Heart right ventricle (tissue), 16 donors: Measurements from ENCODE around the gene PLXNB2. TPM values are rescaled to one million over a fixed set of nuclear protein-coding genes. Genes with fewer than 3 reads are reported as not detected.

Experiments
- ATAC-seq, 8 donors: fragments of 200-7000 bp; cut with Tn5 transposase; one replicate each; pipeline ENCODE4 v1.9.1; 2020; ENCODE audit warnings: mild to moderate bottlenecking in 8 of 8, moderate library complexity in 8 of 8, moderate number of reproducible peaks in 1 of 8
- DNase-seq, 2 donors: peaks; one replicate each; pipeline ENCODE4 v3.0.0-alpha.2; 2020
- H3K27ac ChIP-seq, 10 donors: fragments of 200-600 bp; sonication (generic) in 2 of 10; one replicate each; pipeline versions ENCODE4 v1.5.0 to v1.8.0; 2020 to 2022; ENCODE audit warnings: mild to moderate bottlenecking in 3 of 10
- H3K27me3 ChIP-seq, 7 donors: fragments of 200-600 bp; one replicate each; pipeline ENCODE4 v1.8.0; 2021 to 2022; ENCODE audit warnings: mild to moderate bottlenecking in 2 of 7
- H3K36me3 ChIP-seq, 9 donors: fragments of 200-600 bp; sonication (generic) in 1 of 9; one replicate each; pipeline versions ENCODE4 v1.5.0 to v1.8.0; 2020 to 2022; ENCODE audit warnings: mild to moderate bottlenecking in 2 of 9
- H3K4me1 ChIP-seq, 9 donors: fragments of 200-600 bp; sonication (generic) in 1 of 9; one replicate each; pipeline versions ENCODE4 v1.5.0 to v1.8.0; 2020 to 2022; ENCODE audit warnings: mild to moderate bottlenecking in 4 of 9
- H3K4me3 ChIP-seq, 10 donors: fragments of 200-600 bp; sonication (generic) in 2 of 10; one replicate each; pipeline versions ENCODE4 v1.5.0 to v1.8.0; 2020 to 2022; ENCODE audit warnings: mild to moderate bottlenecking in 7 of 10, moderate library complexity in 2 of 10
- H3K9me3 ChIP-seq, 11 donors: fragments of 200-600 bp in 10 of 11; sonication (generic) in 2 of 11; one replicate each; pipeline versions ENCODE4 v1.5.0 to v1.8.0; 2013 to 2022; ENCODE audit warnings: mild to moderate bottlenecking in 2 of 11, control low read depth in 1 of 11, moderate library complexity in 1 of 11
- CTCF ChIP-seq, 9 donors: fragments of 200-600 bp; sonication (generic) in 2 of 9; IDR thresholded peaks; one replicate each; pipeline versions ENCODE4 v1.5.0 to v1.8.0; 2021 to 2022; ENCODE audit warnings: antibody characterized with exemption in 9 of 9, mild to moderate bottlenecking in 5 of 9, moderate library complexity in 1 of 9
- WGBS, 2 donors: extraction: QIAGEN DNeasy Blood & Tissue Kit; methylation state at CpG; one replicate each; pipeline ENCODE4 v1.1.7; 2013; ENCODE audit warnings: inconsistent platforms in 1 of 2; 5-methylcytosine and 5-hydroxymethylcytosine counted together
- intact Hi-C, 10 donors: fragments of 100-400 bp; cut with DNase I; formaldehyde crosslinking; loops; one replicate each; pipeline versions ENCODE4 v1.11.1 to v1.14.2; 2022
- polyA plus RNA-seq, 2 donors: library from polyadenylated mRNA; stranded (reverse); fragments of 200-250 nt; gene quantifications; one replicate each; pipeline ENCODE4 v1.2.3, GENCODE V29; 2013
- total RNA-seq, 10 donors: library from RNA; stranded (reverse); fragmentation: NEBNext Ultra II Directional in 3 of 10; extraction: Animal tissue kit (Norgen Biotek cat#: 25700) in 3 of 10; gene quantifications; one replicate each; pipeline versions ENCODE4 v1.2.1 to v1.2.4, GENCODE V29; 2021 to 2023
- donor health status: Arrhythmogenic right ventricular cardiomyopathy.
- donor health status: ischemic (EF 13 %, LVEDD 7.1; RV severe dilation, severe dysfunction).
- donor health status: healthy with polysubstance abuse.
- donor health status: DM: no; HTN: yes; CAD: no.
- donor health status: DM: no; HTN: no; CAD: no.
- donor health status: ischemic (EF 25% LVEDD 6.9; RV normal size, moderate dysfunction).
- donor health status: ischemic (EF 25% LVEDD 5.7; RV mildly dilated, moderate dysfunction).
- donor health status: healthy.
- donor health status: DM: yes; HTN: yes; CAD: no.
- donor health status: Ischemic cardiomyopathy.
- donor health status: ischemic (EF 35%, LVEDD 5.7; RV mildly dilated, moderate dysfunction).
- donor health status: nonischemic (EF 11% LVEDD 7.7; RV severe dilation, severe dysfunction).
- donor health status: DM: yes; HTN: yes; CAD: no.
- donor health status: PGD.
- donor health status: ischemic (EF 29% LVEDD 5.4; RV normal size, mild dysfunction).
- donor health status: nonischemic (EF 23%, LVEDD 6.1; RV moderate dilation, normal function).

The PLXNB2 gene
- total and polyA plus RNA-seq, 12 donors: 33.5 to 101 (median 57.8) TPM

DNA sequence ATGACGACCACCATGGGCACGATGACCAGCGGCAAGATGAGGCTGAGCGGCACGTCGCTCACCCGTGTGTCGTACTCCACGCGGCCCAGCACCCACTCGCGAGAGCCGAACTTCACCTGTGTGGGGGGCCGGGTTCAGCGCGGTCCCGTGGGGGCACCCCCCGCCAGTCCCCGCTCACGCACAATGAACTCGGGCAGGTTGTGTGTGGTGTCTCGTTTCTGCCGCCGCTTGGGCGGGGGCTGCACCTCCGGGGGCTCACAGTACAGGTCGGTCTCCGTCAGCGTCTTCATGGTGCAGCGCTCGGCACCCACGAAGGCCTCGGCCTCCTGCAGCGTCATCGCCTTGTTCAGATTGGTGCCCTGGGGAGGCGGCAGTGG, 26.1 kb downstream of the PLXNB2 start:
- Histone ChIP-seq H3K27me3 (no peaks in the 10 kb centered on the region), H3K9me3 (no peaks in the 10 kb centered on the region), H3K27ac (peak overlapping the region in 2 of 10 donors; percentile 39 to 45), H3K4me1 (peaks cover 0 to 15% (median 0%) of the 10 kb centered on the region in 9 donors), H3K36me3 (peaks cover 7 to 95% (median 68%) of the 10 kb centered on the region in 9 donors), H3K4me3 (no peak overlapping the region)
- intact Hi-C loops: no loop called here
- no peak for DNase-seq
- no peak for TF ChIP-seq CTCF (IDR thresholded peaks at IDR 0.05)
- 93 to 96% methylated on average over 32 to 36 of the region's 36 CpGs for WGBS, 2 donors
- peak in 1 of 8 donors; percentile 1 for ATAC-seq

GRCh38 chr22:50280708-50281383, 26.6 kb downstream of the PLXNB2 start:
- Histone ChIP-seq H3K4me3 (no peak overlapping the region), H3K4me1 (peaks cover 0 to 15% (median 0%) of the 10 kb centered on the region in 9 donors), H3K36me3 (peaks cover 5 to 95% (median 64%) of the 10 kb centered on the region in 9 donors), H3K27ac (no peak overlapping the region), H3K9me3 (no peaks in the 10 kb centered on the region), H3K27me3 (no peaks in the 10 kb centered on the region)
- DNase-seq (no peak), ATAC-seq (no peak)
- no peak for TF ChIP-seq CTCF (IDR thresholded peaks at IDR 0.05)
- 92 to 97% methylated on average over 47 of the region's 47 CpGs for WGBS, 2 donors
- intact Hi-C loops: no loop called here

DNA sequence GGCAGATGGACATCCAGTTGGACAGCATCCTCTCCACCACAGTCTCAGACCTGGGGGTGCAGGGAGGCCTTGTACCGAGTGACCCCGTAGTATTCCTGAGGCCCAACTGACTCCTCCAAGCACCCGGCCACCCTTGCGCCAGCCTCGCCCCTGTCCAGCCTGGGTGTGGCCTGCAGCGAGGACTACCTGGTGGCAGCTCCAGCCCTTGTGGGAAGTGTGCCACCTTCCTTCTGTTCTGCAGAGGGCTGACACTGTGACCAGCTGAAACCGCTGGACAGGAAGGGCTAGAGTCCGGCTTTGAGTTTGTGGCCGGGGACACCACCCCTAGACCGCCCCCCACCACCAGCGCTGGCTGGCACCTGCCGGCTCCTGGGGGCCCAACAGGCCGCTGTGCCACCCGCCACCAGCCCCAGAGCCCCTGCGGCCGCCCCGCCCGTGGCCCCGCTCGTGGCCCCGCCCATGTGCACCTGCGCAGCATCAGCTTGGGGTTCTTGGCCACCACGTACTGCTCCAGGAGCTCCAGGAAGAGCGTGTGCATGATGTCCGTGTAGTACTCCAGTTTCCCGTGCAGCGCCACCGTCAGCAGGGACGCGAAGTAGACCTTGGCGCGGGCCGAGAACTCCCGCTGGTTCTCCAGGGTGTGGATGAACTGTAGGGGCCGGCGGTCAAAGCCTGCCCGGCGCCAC, 27.3 kb downstream of the PLXNB2 start:
- H3K4me1 ChIP-seq: peaks cover 0 to 15% (median 0%) of the 10 kb centered on the region in 9 donors
- no peak for TF ChIP-seq CTCF (IDR thresholded peaks at IDR 0.05)
- DNase-seq (no peak), ATAC-seq (no peak)
- H3K27ac ChIP-seq: no peak overlapping the region
- no peak overlapping the region for H3K4me3 ChIP-seq
- H3K27me3 ChIP-seq: no peaks in the 10 kb centered on the region
- H3K36me3 ChIP-seq: peaks cover 3 to 99% (median 69%) of the 10 kb centered on the region in 9 donors
- intact Hi-C loops: no loop called here
- no peaks in the 10 kb centered on the region for H3K9me3 ChIP-seq
- WGBS, 2 donors: 96% methylated on average over 38 of the region's 38 CpGs

DNA sequence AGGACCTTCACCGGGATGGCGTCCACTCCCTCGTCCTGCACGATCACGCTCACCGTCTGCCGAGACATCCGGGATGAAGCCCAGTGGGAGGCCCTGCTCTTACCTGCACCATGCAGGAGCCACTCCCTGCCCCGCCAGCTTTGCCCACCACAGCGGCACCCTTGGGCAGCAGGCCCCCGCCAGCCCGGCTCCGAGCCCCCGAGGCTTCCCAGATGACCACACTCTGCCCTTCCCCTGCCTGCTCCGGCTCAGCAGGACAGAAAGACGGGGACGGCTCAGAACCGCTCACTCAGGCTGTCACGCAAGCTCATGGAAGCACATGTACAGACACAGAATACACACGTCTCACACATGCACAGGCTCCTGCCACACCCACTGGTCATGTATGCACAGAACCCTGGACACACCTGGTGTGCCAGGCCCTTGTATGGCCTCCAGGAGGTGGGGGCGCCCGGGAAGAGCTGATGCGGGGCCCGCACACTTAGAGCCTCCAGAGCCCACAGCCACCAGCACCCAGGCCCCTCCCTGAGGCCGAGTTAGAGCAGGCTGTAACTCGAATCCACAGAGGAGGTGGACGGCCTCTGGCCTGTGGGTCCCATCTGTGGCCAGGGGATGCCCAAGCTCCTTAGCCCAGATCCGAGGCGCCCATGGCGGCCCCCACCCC, 28.4 kb downstream of the PLXNB2 start:
- DNase-seq: no peak
- Histone ChIP-seq H3K4me3 (no peak overlapping the region), H3K36me3 (peaks cover 3 to 95% (median 71%) of the 10 kb centered on the region in 9 donors), H3K27ac (no peak overlapping the region), H3K4me1 (peaks cover 0 to 17% (median 3%) of the 10 kb centered on the region in 9 donors), H3K27me3 (no peaks in the 10 kb centered on the region), H3K9me3 (no peaks in the 10 kb centered on the region)
- ATAC-seq: no peak
- intact Hi-C loops: loop anchor here in 3 of 10 donors (5.0 kb wide), 2 partner anchors 43 to 48 kb away; partner anchors contain the start of gene DENND6B (in 2 of the 3)
- TF ChIP-seq CTCF (IDR thresholded peaks at IDR 0.05): no peak
- WGBS, 2 donors: 92 to 93% methylated on average over 28 to 30 of the region's 30 CpGs
